ENCODE data around the gene MUC5AC.
"Not testable (repeated sequence)": the region's sequence is repeated elsewhere in the genome, so short reads cannot be mapped to it uniquely, and the experiment has no call there.

The MUC5AC gene

GRCh38 chr11:1177771-1178090, 20.0 kb downstream of the MUC5AC start:
- no peak for DNase-seq

DNA sequence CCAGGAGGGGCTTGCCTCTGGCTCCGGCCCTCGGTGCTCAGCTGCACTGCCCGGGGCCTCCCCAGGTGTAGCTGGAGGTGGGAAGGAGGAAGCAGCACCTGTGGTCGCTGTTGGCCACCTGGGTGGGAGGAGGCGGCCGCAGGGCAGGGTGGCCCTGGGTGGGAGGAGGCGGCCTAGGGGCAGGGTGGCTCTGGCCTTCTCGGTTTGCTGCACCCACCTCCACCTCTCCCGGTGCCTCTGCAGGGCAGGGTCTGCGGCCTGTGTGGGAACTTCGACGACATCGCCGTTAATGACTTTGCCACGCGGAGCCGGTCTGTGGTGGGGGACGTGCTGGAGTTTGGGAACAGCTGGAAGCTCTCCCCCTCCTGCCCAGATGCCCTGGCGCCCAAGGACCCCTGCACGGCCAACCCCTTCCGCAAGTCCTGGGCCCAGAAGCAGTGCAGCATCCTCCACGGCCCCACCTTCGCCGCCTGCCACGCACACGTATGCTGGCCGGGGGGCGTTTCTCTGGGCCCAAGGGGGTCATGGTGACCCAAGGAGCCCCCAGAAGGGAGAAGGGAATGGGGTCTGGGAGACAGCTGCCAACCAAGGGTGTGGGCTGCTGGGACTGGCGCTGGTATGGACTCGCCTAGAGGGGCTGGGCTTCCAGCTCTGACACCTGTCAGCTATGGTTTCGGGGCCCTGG, 20.6 kb downstream of the MUC5AC start:
- DNase-seq = no peak

DNA sequence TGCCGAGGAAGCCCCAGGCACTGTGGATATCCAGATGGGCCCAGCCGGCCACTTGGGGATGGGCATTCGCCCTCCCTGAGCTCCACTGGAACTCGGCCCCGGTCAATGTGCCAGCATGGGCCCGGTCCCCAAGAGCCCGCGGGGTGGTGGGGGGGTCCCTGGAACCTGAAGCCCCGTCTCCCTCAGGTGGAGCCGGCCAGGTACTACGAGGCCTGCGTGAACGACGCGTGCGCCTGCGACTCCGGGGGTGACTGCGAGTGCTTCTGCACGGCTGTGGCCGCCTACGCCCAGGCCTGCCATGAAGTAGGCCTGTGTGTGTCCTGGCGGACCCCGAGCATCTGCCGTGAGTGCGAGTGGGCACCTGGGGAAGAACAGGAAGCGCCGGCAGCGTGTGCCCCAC, 21.2 kb downstream of the MUC5AC start:
- no peak for DNase-seq

- no peak for DNase-seq
Observed at GRCh38 chr11:1179641-1180040, 21.9 kb downstream of the MUC5AC start.

DNA sequence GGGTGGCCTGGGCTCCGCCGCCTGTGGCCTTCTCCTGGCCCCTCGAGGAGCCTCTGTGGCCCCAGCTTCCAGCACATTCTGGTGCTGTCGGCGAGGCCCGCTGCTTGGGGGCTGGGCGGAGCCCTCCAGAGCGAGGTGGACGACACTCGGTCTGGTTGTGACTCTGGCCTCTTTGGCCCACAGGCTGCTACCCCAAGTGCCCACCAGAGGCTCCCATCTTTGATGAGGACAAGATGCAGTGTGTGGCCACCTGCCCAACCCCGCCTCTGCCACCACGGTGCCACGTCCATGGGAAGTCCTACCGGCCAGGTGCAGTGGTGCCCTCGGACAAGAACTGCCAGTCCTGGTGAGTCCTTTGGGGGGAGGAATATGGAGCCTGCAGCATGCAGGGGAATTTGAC, 22.4 kb downstream of the MUC5AC start:
- DNase-seq = no peak

DNA sequence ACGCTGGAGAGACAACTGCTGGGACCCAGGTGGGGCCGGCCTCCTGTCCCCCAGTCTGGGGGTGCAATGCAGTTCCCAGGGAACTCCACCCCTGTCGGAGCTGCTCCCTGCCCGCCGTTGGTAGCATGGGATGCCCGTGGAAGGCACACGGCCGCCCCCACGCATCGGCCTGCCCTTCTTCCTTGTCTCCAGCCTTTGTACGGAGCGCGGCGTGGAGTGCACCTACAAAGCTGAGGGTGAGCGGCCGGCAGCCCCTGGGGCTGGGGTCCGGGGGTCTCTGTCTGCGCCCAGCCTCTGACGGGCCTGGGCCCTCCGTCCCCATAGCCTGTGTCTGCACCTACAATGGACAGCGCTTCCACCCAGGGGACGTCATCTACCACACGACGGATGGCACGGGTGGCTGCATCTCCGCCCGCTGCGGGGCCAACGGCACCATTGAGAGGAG, 23.2 kb downstream of the MUC5AC start:
- DNase-seq = no peak

- no peak for DNase-seq
Observed at GRCh38 chr11:1181420-1181819, 23.7 kb downstream of the MUC5AC start.

- DNase-seq = no peak
Observed at GRCh38 chr11:1181853-1182535, 24.2 kb downstream of the MUC5AC start.

GRCh38 chr11:1184139-1184538, 26.4 kb downstream of the MUC5AC start:
- not testable (repeated sequence) for DNase-seq

GRCh38 chr11:1188451-1189130, 30.8 kb downstream of the MUC5AC start:
- DNase-seq = not testable (repeated sequence)

- DNase-seq = not testable (repeated sequence)
Observed at GRCh38 chr11:1189816-1190215, 32.1 kb downstream of the MUC5AC start.

DNA sequence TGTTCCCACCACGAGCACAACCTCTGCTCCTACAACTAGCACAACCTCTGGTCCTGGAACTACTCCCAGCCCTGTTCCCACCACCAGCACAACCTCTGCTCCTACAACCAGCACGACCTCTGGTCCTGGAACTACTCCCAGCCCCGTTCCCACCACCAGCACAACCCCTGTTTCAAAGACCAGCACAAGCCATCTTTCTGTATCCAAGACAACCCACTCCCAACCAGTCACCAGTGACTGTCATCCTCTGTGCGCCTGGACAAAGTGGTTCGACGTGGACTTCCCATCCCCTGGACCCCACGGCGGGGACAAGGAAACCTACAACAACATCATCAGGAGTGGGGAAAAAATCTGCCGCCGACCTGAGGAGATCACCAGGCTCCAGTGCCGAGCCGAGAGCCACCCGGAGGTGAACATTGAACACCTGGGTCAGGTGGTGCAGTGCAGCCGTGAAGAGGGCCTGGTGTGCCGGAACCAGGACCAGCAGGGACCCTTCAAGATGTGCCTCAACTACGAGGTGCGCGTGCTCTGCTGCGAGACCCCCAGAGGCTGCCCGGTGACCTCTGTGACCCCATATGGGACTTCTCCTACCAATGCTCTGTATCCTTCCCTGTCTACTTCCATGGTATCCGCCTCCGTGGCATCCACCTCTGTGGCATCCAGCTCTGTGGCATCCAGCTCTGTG, 34.2 kb downstream of the MUC5AC start:
- not testable (repeated sequence) for DNase-seq

GRCh38 chr11:1192741-1193325, 35.1 kb downstream of the MUC5AC start:
- no peak for DNase-seq

DNA sequence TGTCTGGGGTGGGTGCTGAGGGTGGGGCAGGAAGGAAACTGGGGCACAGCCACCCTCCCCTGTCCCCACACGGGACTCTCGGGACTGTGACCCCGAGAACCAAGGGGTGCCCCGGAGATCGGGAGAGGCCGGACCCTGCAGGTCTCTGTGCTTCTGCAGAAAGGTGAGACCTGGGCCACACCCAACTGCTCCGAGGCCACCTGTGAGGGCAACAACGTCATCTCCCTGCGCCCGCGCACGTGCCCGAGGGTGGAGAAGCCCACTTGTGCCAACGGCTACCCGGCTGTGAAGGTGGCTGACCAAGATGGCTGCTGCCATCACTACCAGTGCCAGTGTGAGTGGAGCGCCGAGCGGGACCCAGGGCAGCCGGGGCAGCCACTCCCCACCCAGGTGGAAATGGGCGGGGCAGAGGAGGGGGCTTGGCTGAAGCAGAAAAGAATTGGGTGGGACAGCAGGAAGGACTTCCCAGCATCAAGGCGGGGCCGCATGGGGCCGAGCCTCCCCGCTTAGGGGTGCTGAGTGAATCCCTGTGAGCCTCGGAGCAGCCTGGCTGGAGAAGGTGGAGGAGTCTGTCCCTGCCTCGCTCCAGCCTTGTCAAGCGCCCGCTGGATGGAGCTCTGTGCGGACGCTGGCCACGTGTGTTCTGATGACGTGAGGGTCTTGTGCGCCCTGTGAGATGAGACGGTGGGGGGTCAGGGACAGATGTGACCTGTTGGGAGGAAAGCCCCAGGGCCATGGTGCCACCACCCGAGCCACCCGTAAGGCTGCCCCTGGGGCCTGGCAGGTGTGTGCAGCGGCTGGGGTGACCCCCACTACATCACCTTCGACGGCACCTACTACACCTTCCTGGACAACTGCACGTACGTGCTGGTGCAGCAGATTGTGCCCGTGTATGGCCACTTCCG, 35.8 kb downstream of the MUC5AC start:
- no peak for DNase-seq

DNA sequence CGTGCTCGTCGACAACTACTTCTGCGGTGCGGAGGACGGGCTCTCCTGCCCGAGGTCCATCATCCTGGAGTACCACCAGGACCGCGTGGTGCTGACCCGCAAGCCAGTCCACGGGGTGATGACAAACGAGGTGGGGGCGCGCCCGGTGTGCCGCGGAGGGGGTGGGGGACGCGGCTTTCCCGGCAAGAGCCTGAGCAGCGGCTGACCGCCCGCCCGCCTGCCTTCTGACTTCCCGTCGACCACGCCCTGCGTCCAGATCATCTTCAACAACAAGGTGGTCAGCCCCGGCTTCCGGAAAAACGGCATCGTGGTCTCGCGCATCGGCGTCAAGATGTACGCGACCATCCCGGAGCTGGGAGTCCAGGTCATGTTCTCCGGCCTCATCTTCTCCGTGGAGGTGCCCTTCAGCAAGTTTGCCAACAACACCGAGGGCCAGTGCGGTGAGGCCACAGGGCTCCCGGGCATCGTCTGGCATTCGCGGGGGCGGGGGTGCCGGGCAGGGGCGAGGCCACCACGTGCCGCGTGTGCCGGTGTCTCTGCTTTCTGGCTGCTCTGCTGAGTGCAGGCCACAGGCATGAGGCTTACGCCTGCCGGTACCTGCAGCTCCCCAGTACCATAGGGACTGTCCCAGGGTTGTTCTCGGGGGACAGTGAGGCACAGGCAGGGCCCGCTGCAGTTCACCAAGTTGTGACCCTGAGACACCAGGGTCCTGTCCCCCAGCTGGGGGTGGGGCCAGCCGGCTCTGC, 36.7 kb downstream of the MUC5AC start:
- no peak for DNase-seq

DNA sequence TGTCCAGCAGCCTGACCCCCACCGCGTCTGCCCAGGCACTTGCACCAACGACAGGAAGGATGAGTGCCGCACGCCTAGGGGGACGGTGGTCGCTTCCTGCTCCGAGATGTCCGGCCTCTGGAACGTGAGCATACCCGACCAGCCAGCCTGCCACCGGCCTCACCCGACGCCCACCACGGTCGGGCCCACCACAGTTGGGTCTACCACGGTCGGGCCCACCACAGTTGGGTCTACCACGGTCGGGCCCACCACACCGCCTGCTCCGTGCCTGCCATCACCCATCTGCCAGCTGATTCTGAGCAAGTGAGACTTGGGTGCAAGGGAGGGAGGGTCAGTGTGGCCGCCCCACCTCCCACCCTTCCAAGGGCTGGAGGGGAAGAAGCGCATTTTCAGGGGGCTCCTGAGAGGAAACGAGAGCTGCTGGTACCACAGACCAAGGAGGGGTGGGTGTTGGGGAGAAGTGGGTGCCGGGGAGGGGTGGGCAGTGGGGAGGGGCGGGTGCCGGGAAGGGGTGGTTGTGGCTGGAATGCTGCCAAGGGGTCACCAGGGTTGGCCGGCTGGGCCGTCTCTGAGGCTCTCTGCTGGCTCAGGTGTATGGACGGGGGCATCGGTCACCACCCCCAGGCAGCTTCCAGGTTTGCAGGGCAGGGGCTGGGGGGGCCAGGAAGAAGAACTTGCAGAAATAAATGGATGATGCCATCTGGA, 37.4 kb downstream of the MUC5AC start:
- DNase-seq = no peak

DNA sequence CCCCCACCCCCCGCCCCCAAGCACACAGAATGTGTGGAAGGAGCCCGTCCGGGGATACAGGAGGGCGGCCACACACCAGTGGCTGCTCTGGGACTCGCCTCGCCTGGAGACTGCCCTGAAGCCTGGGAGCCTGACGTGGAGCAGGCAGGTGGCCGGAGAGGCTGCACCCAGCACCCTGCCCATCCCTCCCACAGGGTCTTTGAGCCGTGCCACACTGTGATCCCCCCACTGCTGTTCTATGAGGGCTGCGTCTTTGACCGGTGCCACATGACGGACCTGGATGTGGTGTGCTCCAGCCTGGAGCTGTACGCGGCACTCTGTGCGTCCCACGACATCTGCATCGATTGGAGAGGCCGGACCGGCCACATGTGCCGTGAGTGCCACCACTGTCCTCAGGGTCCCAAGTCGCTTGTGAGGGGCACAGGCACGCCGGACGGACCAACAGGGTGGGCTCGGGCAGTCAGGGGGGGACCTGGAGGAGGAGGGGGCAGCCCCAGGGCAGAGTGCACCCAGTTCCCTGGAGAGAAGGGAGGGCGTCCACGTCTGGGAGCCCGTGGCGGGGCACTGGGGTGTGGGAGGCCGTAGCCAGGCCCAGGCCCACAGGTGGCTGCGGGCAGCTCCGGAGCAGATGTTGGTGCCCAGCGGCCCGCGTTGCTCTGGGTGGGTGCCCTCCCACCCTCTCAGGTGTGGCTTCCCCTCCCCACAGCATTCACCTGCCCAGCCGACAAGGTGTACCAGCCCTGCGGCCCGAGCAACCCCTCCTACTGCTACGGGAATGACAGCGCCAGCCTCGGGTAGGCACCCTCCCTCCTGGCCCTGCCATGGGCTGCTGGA, 38.1 kb downstream of the MUC5AC start:
- no peak for DNase-seq

DNA sequence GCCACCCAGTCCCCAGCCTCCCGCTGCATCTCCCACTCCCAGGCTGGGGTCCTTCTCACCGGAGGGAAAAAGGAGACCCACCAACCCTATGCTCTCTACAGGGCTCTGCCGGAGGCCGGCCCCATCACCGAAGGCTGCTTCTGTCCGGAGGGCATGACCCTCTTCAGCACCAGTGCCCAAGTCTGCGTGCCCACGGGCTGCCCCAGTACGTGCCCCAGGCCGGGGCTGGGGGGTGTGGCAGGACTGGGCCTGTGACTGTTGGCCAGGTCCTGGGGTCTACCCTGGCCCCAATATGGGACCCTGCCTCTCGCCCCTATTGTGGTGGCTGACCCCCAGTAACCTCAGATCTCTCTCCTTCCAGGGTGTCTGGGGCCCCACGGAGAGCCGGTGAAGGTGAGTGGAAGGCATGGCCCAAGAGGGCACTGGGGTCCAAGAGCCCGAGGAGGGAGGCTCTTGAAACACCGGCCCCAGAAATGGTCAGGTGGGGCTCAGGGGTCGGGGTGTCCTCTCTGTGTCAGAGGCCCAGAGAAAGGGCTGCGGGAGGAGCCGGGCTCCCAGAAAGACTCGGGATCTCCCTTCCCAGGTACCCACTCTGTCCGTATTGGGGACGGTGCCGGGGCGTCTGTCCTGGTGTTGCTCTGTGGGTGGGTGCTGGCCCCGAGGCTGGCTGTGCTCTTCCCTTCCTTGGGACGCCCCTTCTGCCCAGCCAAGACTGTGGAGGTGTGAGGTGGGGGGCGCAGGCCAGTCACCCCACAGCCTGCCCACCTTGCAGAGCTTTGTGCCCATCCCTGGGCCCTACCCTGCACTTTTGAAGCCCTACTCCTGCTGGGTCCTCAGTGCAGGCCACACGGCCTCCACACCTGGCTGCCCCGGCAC, 39.0 kb downstream of the MUC5AC start:
- DNase-seq = no peak

DNA sequence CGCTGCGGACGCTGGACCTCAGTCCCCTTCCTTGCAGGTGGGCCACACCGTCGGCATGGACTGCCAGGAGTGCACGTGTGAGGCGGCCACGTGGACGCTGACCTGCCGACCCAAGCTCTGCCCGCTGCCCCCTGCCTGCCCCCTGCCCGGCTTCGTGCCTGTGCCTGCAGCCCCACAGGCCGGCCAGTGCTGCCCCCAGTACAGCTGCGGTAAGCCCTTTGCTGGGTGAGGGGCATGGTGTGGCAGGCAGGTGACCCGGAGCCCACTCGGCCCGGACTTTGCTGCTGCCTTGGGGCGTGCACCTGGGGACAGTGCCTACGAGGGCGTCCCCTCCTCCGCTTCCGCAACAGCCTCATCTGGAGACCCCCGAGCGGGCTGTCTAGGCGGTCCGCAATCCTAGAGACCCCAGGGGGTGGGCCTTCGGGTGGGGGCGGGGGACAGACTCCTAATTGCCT, 39.7 kb downstream of the MUC5AC start:
- DNase-seq = no peak
